H1 (cell line): ENCODE measurements around the gene ASIC5. TPM values are rescaled to one million over a fixed set of nuclear protein-coding genes. Genes with fewer than 3 reads are reported as not detected.

ENCODE experiments used
- CTCF ChIA-PET: fragments of 300-600 bp; sonication (Branson Sonifier 250); formaldehyde crosslinking; loops from one replicate; lab custom pipeline; 2021; ENCODE audit not compliant: partially characterized antibody; lab: Charles Lee
- POLR2A ChIA-PET: fragments of 300-600 bp; sonication (Branson Sonifier 250); formaldehyde crosslinking; loops from one replicate; lab custom pipeline; 2021; ENCODE audit warnings: inconsistent platforms; ENCODE audit not compliant: partially characterized antibody; lab: Charles Lee
- DNase-seq, 2 experiments: peaks; one replicate each; pipeline versions ENCODE4 v3.0.0 to v3.0.0-alpha.2; 2010 to 2022; ENCODE audit warnings: low spot score in 2 of 2, low read depth in 1 of 2, mixed read lengths in 1 of 2
- FAIRE-seq: peaks from 2 replicates; lab custom pipeline; 2011; peaks lifted over from hg19 to GRCh38; lab: Jason Lieb, UNC
- H2AFZ ChIP-seq: 2 replicates; pipeline ENCODE4 v1.8.1; 2012; ENCODE audit warnings: low read length, inconsistent platforms
- H2AK5ac ChIP-seq: 2 replicates; pipeline ENCODE4 v1.6.1; 2013; ENCODE audit warnings: low read depth, low read length
- H2BK120ac ChIP-seq: replicated peaks from 2 replicates; pipeline ENCODE3; 2013; ENCODE audit warnings: low read depth, low read length, inconsistent platforms
- H2BK12ac ChIP-seq: 2 replicates; pipeline ENCODE4 v1.6.1; 2013; ENCODE audit warnings: low read depth, low read length
- H2BK15ac ChIP-seq: 2 replicates; pipeline ENCODE4 v1.6.1; 2013; ENCODE audit warnings: low read length
- H2BK20ac ChIP-seq: 2 replicates; pipeline ENCODE4 v1.6.1; 2013; ENCODE audit warnings: low read length
- H2BK5ac ChIP-seq: 2 replicates; pipeline ENCODE4 v1.6.1; 2013; ENCODE audit warnings: low read depth, low read length
- H3K14ac ChIP-seq: 2 replicates; pipeline ENCODE4 v1.6.1; 2013; ENCODE audit warnings: inconsistent platforms; ENCODE audit not compliant: insufficient read length
- H3K18ac ChIP-seq: 2 replicates; pipeline ENCODE4 v1.6.1; 2013; ENCODE audit warnings: low read length; ENCODE audit errors: extremely low read depth
- H3K23ac ChIP-seq: 2 replicates; pipeline ENCODE4 v1.6.1; 2013; ENCODE audit warnings: inconsistent platforms; ENCODE audit not compliant: insufficient read length
- H3K23me2 ChIP-seq: 2 replicates; pipeline ENCODE4 v1.6.1; 2013; ENCODE audit warnings: low read depth, low read length
- H3K27ac ChIP-seq: 2 replicates; pipeline ENCODE4 v1.6.1; 2011; ENCODE audit warnings: low read depth, low read length, inconsistent platforms
- H3K27me3 ChIP-seq, 4 experiments: replicated peaks in 1 of 4; 1 replicate in 1 of 4; 2 replicates in 3 of 4; pipeline versions ENCODE4 v1.6.1 to v1.8.1; 2011 to 2013; ENCODE audit warnings: low read length in 3 of 4, mild to moderate bottlenecking in 3 of 4, inconsistent platforms in 2 of 4, mixed read lengths in 2 of 4, moderate library complexity in 1 of 4; ENCODE audit not compliant: control insufficient read depth in 3 of 4, insufficient read depth in 3 of 4; ENCODE audit errors: extremely low read depth in 1 of 4
- H3K36me3 ChIP-seq, 4 experiments: 2 replicates each; pipeline versions ENCODE4 v1.6.1 to v1.8.1; 2011 to 2013; ENCODE audit warnings: mild to moderate bottlenecking in 4 of 4, low read length in 3 of 4, moderate library complexity in 2 of 4, control low read depth in 1 of 4, inconsistent platforms in 1 of 4; ENCODE audit not compliant: insufficient read depth in 4 of 4, control insufficient read depth in 2 of 4
- H3K4ac ChIP-seq: replicated peaks from 2 replicates; pipeline ENCODE3; 2013; ENCODE audit warnings: low read length, low read depth, mixed read lengths, inconsistent platforms; ENCODE audit not compliant: insufficient read length
- H3K4me1 ChIP-seq, 4 experiments: replicated peaks in 1 of 4; 1 replicate in 1 of 4; 2 replicates in 3 of 4; pipeline versions ENCODE4 v1.6.1 to v1.8.1; 2011 to 2013; ENCODE audit warnings: low read length in 3 of 4, inconsistent platforms in 2 of 4, mixed read lengths in 1 of 4; ENCODE audit not compliant: insufficient read depth in 4 of 4, control insufficient read depth in 3 of 4
- H3K4me2 ChIP-seq, 2 experiments: 2 replicates each; pipeline versions ENCODE4 v1.6.1 to v1.8.1; 2011 to 2013; ENCODE audit warnings: low read depth in 2 of 2, low read length in 2 of 2, control low read depth in 1 of 2, inconsistent platforms in 1 of 2, mild to moderate bottlenecking in 1 of 2; ENCODE audit not compliant: insufficient read depth in 1 of 2
- H3K4me3 ChIP-seq, 4 experiments: fragments of 200-600, 300-600 bp in 1 of 4; sonication (generic), shearing (Covaris generic), sonication (Bioruptor Twin) in 1 of 4; 2 replicates each; pipeline versions ENCODE4 v1.5.1 to v1.8.1; 2011 to 2016; ENCODE audit warnings: low read length in 4 of 4, low read depth in 3 of 4, control low read depth in 2 of 4, inconsistent platforms in 2 of 4, mild to moderate bottlenecking in 2 of 4, mixed read lengths in 1 of 4, moderate library complexity in 1 of 4; ENCODE audit not compliant: insufficient read depth in 2 of 4; ENCODE audit errors: extremely low read depth in 1 of 4
- H3K56ac ChIP-seq: replicated peaks from 2 replicates; pipeline ENCODE3; 2013; ENCODE audit warnings: low read depth, mild to moderate bottlenecking, mixed read lengths, low read length, inconsistent platforms; ENCODE audit not compliant: insufficient read length
- H3K79me1 ChIP-seq: 2 replicates; pipeline ENCODE4 v1.6.1; 2013; ENCODE audit warnings: low read depth, low read length, control low read depth
- H3K79me2 ChIP-seq, 2 experiments: 2 replicates each; pipeline versions ENCODE4 v1.6.1 to v1.8.1; 2012 to 2013; ENCODE audit warnings: low read length in 2 of 2, mild to moderate bottlenecking in 2 of 2, inconsistent platforms in 1 of 2; ENCODE audit not compliant: insufficient read depth in 2 of 2, control insufficient read depth in 1 of 2
- H3K9ac ChIP-seq, 4 experiments: replicated peaks in 1 of 4; 1 replicate in 1 of 4; 2 replicates in 3 of 4; pipeline versions ENCODE4 v1.6.1 to v1.8.1; 2011 to 2013; ENCODE audit warnings: low read depth in 3 of 4, low read length in 3 of 4, control low read depth in 2 of 4, mild to moderate bottlenecking in 2 of 4, moderate library complexity in 2 of 4, inconsistent platforms in 1 of 4; ENCODE audit errors: extremely low read depth in 1 of 4
- H3K9me3 ChIP-seq, 2 experiments: 2 replicates each; pipeline versions ENCODE4 v1.6.1 to v1.8.1; 2012 to 2013; ENCODE audit warnings: mild to moderate bottlenecking in 2 of 2, moderate library complexity in 2 of 2, control low read depth in 1 of 2, inconsistent platforms in 1 of 2, low read depth in 1 of 2, low read length in 1 of 2, mixed read lengths in 1 of 2; ENCODE audit not compliant: insufficient read depth in 2 of 2
- H4K20me1 ChIP-seq, 2 experiments: replicated peaks in 1 of 2; 2 replicates each; pipeline versions ENCODE3 to v1.8.1; 2011 to 2013; ENCODE audit warnings: inconsistent platforms in 2 of 2, low read length in 2 of 2, mild to moderate bottlenecking in 1 of 2; ENCODE audit not compliant: insufficient read depth in 2 of 2, control insufficient read depth in 1 of 2
- H4K5ac ChIP-seq: 2 replicates; pipeline ENCODE4 v1.6.1; 2013; ENCODE audit warnings: low read length, low read depth, mixed read lengths, inconsistent platforms; ENCODE audit not compliant: insufficient read length
- H4K8ac ChIP-seq: 2 replicates; pipeline ENCODE4 v1.8.0; 2013; ENCODE audit warnings: mild to moderate bottlenecking, moderate library complexity, low read length, inconsistent platforms; ENCODE audit not compliant: insufficient read depth; ENCODE audit errors: extremely low read depth
- H4K91ac ChIP-seq: replicated peaks from 2 replicates; pipeline ENCODE3; 2013; ENCODE audit warnings: low read length, mixed read lengths, inconsistent platforms; ENCODE audit not compliant: insufficient read length
- EP300 ChIP-seq, 2 experiments: IDR thresholded peaks; 1 replicate in 1 of 2; 2 replicates in 1 of 2; pipeline ENCODE4 v1.6.1; 2011 to 2012; ENCODE audit warnings: low read depth in 2 of 2, low read length in 2 of 2, mild to moderate bottlenecking in 2 of 2, borderline replicate concordance in 1 of 2, inconsistent platforms in 1 of 2, moderate library complexity in 1 of 2
- FOSL1 ChIP-seq: IDR thresholded peaks from 2 replicates; pipeline ENCODE4 v1.6.1; 2011; ENCODE audit warnings: mild to moderate bottlenecking, low read depth, low read length, moderate library complexity; ENCODE audit not compliant: insufficient read depth
- NRF1 ChIP-seq: IDR thresholded peaks from 2 replicates; pipeline ENCODE4 v1.6.1; 2011; ENCODE audit warnings: mild to moderate bottlenecking, low read depth, low read length, improper control_type of control experiment
- POLR2AphosphoS5 ChIP-seq: IDR thresholded peaks from 2 replicates; pipeline ENCODE4 v1.6.1; 2011; ENCODE audit warnings: low read depth, low read length
- RBBP5 ChIP-seq: IDR thresholded peaks from 2 replicates; pipeline ENCODE4 v1.7.1; 2012; ENCODE audit warnings: low read depth, mild to moderate bottlenecking, inconsistent platforms, low read length, moderate library complexity, borderline replicate concordance
- WGBS, 2 experiments: shearing (Covaris generic) in 1 of 2; methylation state at CpG; one replicate each; pipeline versions ENCODE4 v1.1.6 to v1.1.7; 2013 to 2015; ENCODE audit warnings: low lambda C conversion rate in 2 of 2, mixed read lengths in 2 of 2, inconsistent platforms in 1 of 2, low coverage in 1 of 2, missing lambda C conversion rate in 1 of 2; ENCODE audit not compliant: insufficient replicate concordance in 2 of 2, insufficient coverage in 1 of 2, insufficient read length in 1 of 2; ENCODE audit errors: extremely low coverage in 1 of 2, missing lambda C conversion rate in 1 of 2; 5-methylcytosine and 5-hydroxymethylcytosine counted together
- polyA plus RNA-seq, 7 experiments: library from polyadenylated mRNA; depleted of rRNA in 3 of 7; stranded (reverse) in 5 of 7; unstranded in 2 of 7; fragments of >200 nt in 5 of 7; fragments of 200-250 nt in 2 of 7; gene quantifications; 1 replicate in 5 of 7; 2 replicates in 1 of 7; 4 replicates in 1 of 7; pipeline versions ENCODE4 v1.2.1 to v1.2.3, GENCODE V29; 2011 to 2013; ENCODE audit warnings: missing spikeins in 2 of 7, mixed read lengths in 2 of 7
- total RNA-seq: library from RNA; stranded (reverse); fragmentation: NEBNext Ultra II Directional; extraction: Animal tissue kit (Norgen Biotek cat#: 25700); gene quantifications from 2 replicates; pipeline ENCODE4 v1.2.1, GENCODE V29; 2021
- TF ChIP-seq, protein P1 (sequence below): IDR thresholded peaks from 2 replicates; pipeline ENCODE4 v1.6.1; 2012; ENCODE audit warnings: low read length, inconsistent platforms
- TF ChIP-seq, protein P2 (sequence below), 3 experiments: IDR thresholded peaks; 1 replicate in 2 of 3; 2 replicates in 1 of 3; pipeline versions ENCODE4 v1.5.1 to v1.6.1; 2011; ENCODE audit warnings: low read length in 3 of 3, mild to moderate bottlenecking in 3 of 3, inconsistent platforms in 2 of 3, low read depth in 1 of 3, moderate library complexity in 1 of 3; ENCODE audit not compliant: insufficient read depth in 1 of 3; ENCODE audit errors: control extremely low read depth in 1 of 3

ASIC5 gene
- total and polyA plus RNA-seq, 2 of the 8 experiments (the other 6 are each of a cell fraction or from before 2014, with no cell fraction given): not detected

DNA sequence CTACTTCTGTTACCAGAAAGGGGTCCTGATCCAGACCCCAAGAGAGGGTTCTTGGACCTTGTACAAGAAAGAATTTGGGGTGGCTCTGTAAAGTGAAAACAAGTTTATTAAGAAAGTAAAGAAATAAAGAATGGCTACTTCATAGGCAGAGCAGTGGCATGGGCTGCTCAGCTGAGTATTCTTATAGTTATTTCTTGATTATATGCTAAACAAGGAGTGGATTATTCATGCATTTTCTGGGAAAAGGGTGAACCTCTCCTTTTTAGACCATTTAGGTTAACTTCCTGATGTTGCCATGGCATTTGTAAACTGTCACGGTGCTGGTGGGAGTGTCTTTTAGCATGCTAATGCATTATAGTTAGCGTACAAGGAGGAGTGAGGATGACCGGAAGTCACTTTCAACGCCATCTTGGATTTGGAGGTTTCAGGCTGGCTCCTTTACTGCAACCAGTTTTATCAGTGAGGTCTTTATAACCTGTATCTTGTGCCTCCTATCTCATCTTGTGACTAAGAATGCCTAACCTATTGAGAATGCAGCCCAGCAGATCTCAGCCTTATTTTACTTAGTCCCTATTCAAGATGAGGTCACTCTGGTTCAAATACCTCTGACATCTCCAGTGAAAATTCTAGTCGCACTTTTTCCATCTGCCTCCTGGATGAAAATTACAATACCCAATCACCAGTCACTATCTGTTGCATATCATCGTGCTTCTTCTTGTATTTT lies 21.9 kb upstream of the ASIC5 start:
- WGBS, 2 experiments: 63% methylated on average over 6 of the region's 6 CpGs; no CpG with 5 or more reads in 1 of the 2 experiments
- Histone ChIP-seq H2AFZ (no peak overlapping the region), H4K5ac (no peak overlapping the region), H3K56ac (no peak overlapping the region), H2BK12ac (no peak overlapping the region), H3K14ac (no peak overlapping the region), H2BK120ac (no peak overlapping the region), H3K79me1 (no peaks in the 10 kb centered on the region), H3K9me3 (peaks cover 0 to 3% of the 10 kb centered on the region in 2 experiments; a peak in 1 of 4 replicates), H4K20me1 (no peaks in the 10 kb centered on the region), H3K9ac (no peak overlapping the region), H3K4me3 (no peak overlapping the region), H3K4me1 (no peaks in the 10 kb centered on the region), H3K4me2 (no peak overlapping the region), H3K36me3 (no peaks in the 10 kb centered on the region), H3K23me2 (no peaks in the 10 kb centered on the region), H2BK5ac (no peak overlapping the region), H2AK5ac (no peak overlapping the region), H3K27ac (no peak overlapping the region), H3K4ac (no peak overlapping the region), H4K91ac (no peak overlapping the region), H4K8ac (no peak overlapping the region), H3K23ac (no peak overlapping the region), H2BK20ac (no peak overlapping the region), H2BK15ac (no peak overlapping the region), H3K79me2 (no peaks in the 10 kb centered on the region), H3K18ac (no peak overlapping the region), H3K27me3 (no peaks in the 10 kb centered on the region)
- no peak for FAIRE-seq
- no peak for DNase-seq
- CTCF ChIA-PET: interaction anchor here (0.6 kb wide), 1 partner anchor 25 kb away, joined by 3 read pairs; no protein-coding TSS in a partner anchor
- POLR2A ChIA-PET: no interaction called here
- TF ChIP-seq NRF1 (no peak), RBBP5 (no peak), POLR2AphosphoS5 (no peak), FOSL1 (no peak), EP300 (IDR thresholded peaks at IDR 0.05; ENCODE audit: borderline replicate concordance in 1 of 2, low read depth in 2 of 2, low read length in 2 of 2) (no peak)
- TF ChIP-seq, protein P1, sequence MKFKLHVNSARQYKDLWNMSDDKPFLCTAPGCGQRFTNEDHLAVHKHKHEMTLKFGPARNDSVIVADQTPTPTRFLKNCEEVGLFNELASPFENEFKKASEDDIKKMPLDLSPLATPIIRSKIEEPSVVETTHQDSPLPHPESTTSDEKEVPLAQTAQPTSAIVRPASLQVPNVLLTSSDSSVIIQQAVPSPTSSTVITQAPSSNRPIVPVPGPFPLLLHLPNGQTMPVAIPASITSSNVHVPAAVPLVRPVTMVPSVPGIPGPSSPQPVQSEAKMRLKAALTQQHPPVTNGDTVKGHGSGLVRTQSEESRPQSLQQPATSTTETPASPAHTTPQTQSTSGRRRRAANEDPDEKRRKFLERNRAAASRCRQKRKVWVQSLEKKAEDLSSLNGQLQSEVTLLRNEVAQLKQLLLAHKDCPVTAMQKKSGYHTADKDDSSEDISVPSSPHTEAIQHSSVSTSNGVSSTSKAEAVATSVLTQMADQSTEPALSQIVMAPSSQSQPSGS: no peak
- TF ChIP-seq, protein P2, sequence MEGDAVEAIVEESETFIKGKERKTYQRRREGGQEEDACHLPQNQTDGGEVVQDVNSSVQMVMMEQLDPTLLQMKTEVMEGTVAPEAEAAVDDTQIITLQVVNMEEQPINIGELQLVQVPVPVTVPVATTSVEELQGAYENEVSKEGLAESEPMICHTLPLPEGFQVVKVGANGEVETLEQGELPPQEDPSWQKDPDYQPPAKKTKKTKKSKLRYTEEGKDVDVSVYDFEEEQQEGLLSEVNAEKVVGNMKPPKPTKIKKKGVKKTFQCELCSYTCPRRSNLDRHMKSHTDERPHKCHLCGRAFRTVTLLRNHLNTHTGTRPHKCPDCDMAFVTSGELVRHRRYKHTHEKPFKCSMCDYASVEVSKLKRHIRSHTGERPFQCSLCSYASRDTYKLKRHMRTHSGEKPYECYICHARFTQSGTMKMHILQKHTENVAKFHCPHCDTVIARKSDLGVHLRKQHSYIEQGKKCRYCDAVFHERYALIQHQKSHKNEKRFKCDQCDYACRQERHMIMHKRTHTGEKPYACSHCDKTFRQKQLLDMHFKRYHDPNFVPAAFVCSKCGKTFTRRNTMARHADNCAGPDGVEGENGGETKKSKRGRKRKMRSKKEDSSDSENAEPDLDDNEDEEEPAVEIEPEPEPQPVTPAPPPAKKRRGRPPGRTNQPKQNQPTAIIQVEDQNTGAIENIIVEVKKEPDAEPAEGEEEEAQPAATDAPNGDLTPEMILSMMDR (IDR thresholded peaks at IDR 0.05; ENCODE audit: control extremely low read depth in 1 of 3, insufficient read depth in 1 of 3, low read depth in 1 of 3, low read length in 3 of 3): no peak
